GM12878 (cell line): ENCODE results near the gene LPAR5. TPM values are rescaled to one million over a fixed set of nuclear protein-coding genes. Genes with fewer than 3 reads are reported as not detected.
"Not testable (repeated sequence)": the region's sequence is repeated elsewhere in the genome, so short reads cannot be mapped to it uniquely, and the experiment has no call there.

Source experiments
- ATAC-seq: fragments of 200-7000 bp; cut with Tn5 transposase; 3 replicates; pipeline ENCODE4 v1.9.1; 2020; ENCODE audit warnings: mild to moderate bottlenecking, moderate library complexity
- BruUV-seq: library from RNA; stranded (reverse); fragments of 400-500 nt; replicated peaks from 2 replicates; lab custom pipeline; 2021; lab: Mats Ljungman, UMichigan
- CTCF ChIA-PET: fragments of 300-600 bp; sonication (Branson Sonifier 250); formaldehyde crosslinking; extraction: SDS; loops from one replicate; lab custom pipeline; 2021; ENCODE audit warnings: inconsistent platforms; lab: Yijun Ruan, JAX
- POLR2A ChIA-PET: fragments of 350-600 bp; formaldehyde crosslinking; extraction: SDS; loops from one replicate; lab custom pipeline; 2021; ENCODE audit warnings: inconsistent platforms; lab: Charles Lee
- RAD21 ChIA-PET: fragments of 300-600 bp; sonication (Branson Sonifier 250); formaldehyde crosslinking; loops from one replicate; lab custom pipeline; 2023; ENCODE audit warnings: antibody characterized with exemption; ENCODE audit not compliant: unreplicated experiment; lab: Charles Lee
- SMC1A ChIA-PET: fragments of 300-600 bp; sonication (Branson Sonifier 250); formaldehyde crosslinking; loops from one replicate; lab custom pipeline; 2023; ENCODE audit not compliant: unreplicated experiment, uncharacterized antibody; lab: Charles Lee
- DNase-seq: peaks from one replicate; pipeline ENCODE4 v3.0.0-alpha.2; 2011; ENCODE audit warnings: low read depth, low spot score
- FAIRE-seq: peaks from 3 replicates; lab custom pipeline; 2011; peaks lifted over from hg19 to GRCh38; lab: Jason Lieb, UNC
- H2AFZ ChIP-seq: 2 replicates; pipeline ENCODE4 v1.6.0; 2011; ENCODE audit warnings: low read depth, low read length, control low read depth; ENCODE audit not compliant: control insufficient read depth
- H3K27ac ChIP-seq: 2 replicates; pipeline ENCODE4 v1.5.1; 2011; ENCODE audit warnings: control low read depth; ENCODE audit not compliant: control insufficient read depth, insufficient read depth
- H3K27me3 ChIP-seq, 2 experiments: replicated peaks in 1 of 2; 2 replicates each; pipeline versions ENCODE4 v1.6.0 to v1.6.1; 2011; ENCODE audit warnings: low read length in 1 of 2; ENCODE audit not compliant: control insufficient read depth in 2 of 2, insufficient read depth in 2 of 2
- H3K36me3 ChIP-seq, 2 experiments: 2 replicates each; pipeline ENCODE4 v1.5.1; 2011; ENCODE audit warnings: low read length in 1 of 2; ENCODE audit not compliant: control insufficient read depth in 2 of 2, insufficient read depth in 2 of 2
- H3K4me1 ChIP-seq: 2 replicates; pipeline ENCODE4 v1.6.1; 2011; ENCODE audit warnings: mild to moderate bottlenecking, low read length, moderate library complexity, mixed read lengths; ENCODE audit not compliant: control insufficient read depth, insufficient read depth
- H3K4me2 ChIP-seq: 2 replicates; pipeline ENCODE4 v1.6.0; 2011; ENCODE audit warnings: control low read depth; ENCODE audit not compliant: control insufficient read depth, insufficient read depth
- H3K4me3 ChIP-seq: fragments of 200-600 bp; sonication (generic); 2 replicates; pipeline ENCODE4 v1.5.1; 2016
- H3K79me2 ChIP-seq: 2 replicates; pipeline ENCODE4 v1.6.0; 2011; ENCODE audit warnings: low read length; ENCODE audit not compliant: control insufficient read depth, insufficient read depth
- H3K9ac ChIP-seq: 2 replicates; pipeline ENCODE4 v1.8.0; 2011; ENCODE audit warnings: low read length, control low read depth, mixed read lengths; ENCODE audit not compliant: control insufficient read depth, insufficient read depth
- H3K9me3 ChIP-seq: replicated peaks from 3 replicates; pipeline ENCODE4 v1.5.1; 2011; ENCODE audit warnings: mild to moderate bottlenecking, low read length; ENCODE audit not compliant: control insufficient read depth, insufficient read depth
- H4K20me1 ChIP-seq: 2 replicates; pipeline ENCODE4 v1.6.0; 2011; ENCODE audit not compliant: control insufficient read depth, insufficient read depth
- BHLHE40 ChIP-seq, 2 experiments: fragments of 450-650 bp in 1 of 2; IDR thresholded peaks; 2 replicates each; pipeline ENCODE4 v1.6.1; 2011 to 2017; ENCODE audit warnings: low read depth in 2 of 2, borderline replicate concordance in 1 of 2, improper control_type of control experiment in 1 of 2, low read length in 1 of 2, mild to moderate bottlenecking in 1 of 2
- CBX3 ChIP-seq: fragments of 200-600 bp; sonication (generic); IDR thresholded peaks from 2 replicates; pipeline ENCODE4 v1.6.1; 2016; ENCODE audit warnings: low read depth, borderline replicate concordance
- MAX ChIP-seq: IDR thresholded peaks from 2 replicates; pipeline ENCODE4 v1.6.1; 2012; ENCODE audit warnings: low read depth, low read length, improper control_type of control experiment
- PML ChIP-seq: IDR thresholded peaks from 2 replicates; pipeline ENCODE4 v1.6.1; 2012; ENCODE audit warnings: low read length, inconsistent platforms
- POLR2AphosphoS2 ChIP-seq: IDR thresholded peaks from 2 replicates; pipeline ENCODE4 v1.6.1; 2011; ENCODE audit warnings: low read depth, mild to moderate bottlenecking, low read length, improper control_type of control experiment, moderate library complexity
- RAD21 ChIP-seq: IDR thresholded peaks from 2 replicates; pipeline ENCODE4 v1.6.1; 2011; ENCODE audit warnings: mild to moderate bottlenecking, low read depth, low read length, moderate library complexity; ENCODE audit not compliant: insufficient read depth
- RB1 ChIP-seq: fragments of 450-650 bp; formaldehyde crosslinking; IDR thresholded peaks from 2 replicates; pipeline ENCODE4 v1.6.1; 2017; ENCODE audit warnings: mild to moderate bottlenecking, borderline replicate concordance
- RCOR1 ChIP-seq: conservative IDR thresholded peaks from 2 replicates; pipeline ENCODE4 v1.6.1; 2012; ENCODE audit warnings: low read depth, low read length, improper control_type of control experiment
- RFX5 ChIP-seq: IDR thresholded peaks from 2 replicates; pipeline ENCODE4 v1.6.1; 2011; ENCODE audit warnings: low read depth, low read length, improper control_type of control experiment
- SKIL ChIP-seq: fragments of 450-650 bp; IDR thresholded peaks from 2 replicates; pipeline ENCODE4 v1.6.1; 2017; ENCODE audit warnings: mild to moderate bottlenecking, low read depth, inconsistent platforms; ENCODE audit not compliant: poor library complexity, severe bottlenecking
- SMAD1 ChIP-seq: fragments of 450-650 bp; IDR thresholded peaks from 2 replicates; pipeline ENCODE4 v1.6.1; 2018; ENCODE audit warnings: mild to moderate bottlenecking, low read depth; ENCODE audit not compliant: partially characterized antibody
- SUZ12 ChIP-seq: fragments of 200-600 bp; sonication (generic); IDR thresholded peaks from one replicate; pipeline ENCODE4 v1.6.1; 2018; ENCODE audit warnings: antibody characterized with exemption, mild to moderate bottlenecking; ENCODE audit not compliant: unreplicated experiment
- TBL1XR1 ChIP-seq: IDR thresholded peaks from 2 replicates; pipeline ENCODE4 v1.6.1; 2012; ENCODE audit warnings: low read depth, low read length, improper control_type of control experiment
- ZNF274 ChIP-seq: IDR thresholded peaks from one replicate; pipeline ENCODE4 v1.8.0; 2011; ENCODE audit not compliant: insufficient read length, insufficient read depth
- ZNF384 ChIP-seq: IDR thresholded peaks from 2 replicates; pipeline ENCODE4 v1.6.1; 2012; ENCODE audit warnings: low read depth, mild to moderate bottlenecking, low read length, improper control_type of control experiment, borderline replicate concordance
- WGBS: methylation state at CpG from one replicate; pipeline ENCODE4 v1.1.6; 2016; ENCODE audit warnings: low lambda C conversion rate; ENCODE audit not compliant: insufficient replicate concordance, insufficient coverage; ENCODE audit errors: missing lambda C conversion rate; 5-methylcytosine and 5-hydroxymethylcytosine counted together
- in situ Hi-C: fragments of 300-500 bp; cut with MboI; formaldehyde crosslinking; loops from 9 replicates; pipeline ENCODE4 v1.14.3; 2018; ENCODE audit warnings: mixed read lengths
- intact Hi-C: fragments of 100-400 bp; cut with micrococcal nuclease; formaldehyde crosslinking; loops from one replicate; pipeline ENCODE4 v1.14.2; 2022; ENCODE audit not compliant: unreplicated experiment
- polyA plus RNA-seq, 11 experiments: library from polyadenylated mRNA; depleted of rRNA in 4 of 11; unstranded in 6 of 11; stranded (reverse) in 5 of 11; fragments of >200 nt; fragmentation: Nextera tagmentation in 4 of 11; fragmentation: Illumina TruSeq in 1 of 11; extraction: Ambion mirVana in 4 of 11; extraction: Trizol in 1 of 11; gene quantifications; 1 replicate in 1 of 11; 2 replicates in 10 of 11; pipeline versions ENCODE4 v1.2.1 to v1.2.3, GENCODE V29; 2011 to 2016; ENCODE audit warnings: inconsistent platforms in 2 of 11, missing spikeins in 2 of 11, low read depth in 1 of 11
- total RNA-seq, 4 experiments: library from RNA; depleted of rRNA in 3 of 4; stranded (reverse); fragments of >200 nt in 3 of 4; fragmentation: Illumina TruSeq in 1 of 4; extraction: Trizol in 1 of 4; gene quantifications; 2 replicates each; pipeline versions ENCODE4 v1.2.1 to v1.2.3, GENCODE V29; 2013 to 2021

Gene LPAR5
- total and polyA plus RNA-seq, 10 of the 15 experiments (the other 5 are each of a cell fraction or from before 2014, with no cell fraction given), result 1.3 to 7.9 (median 5.3) TPM

GRCh38 chr12:6592087-6592486, 43.7 kb downstream of the LPAR5 start (continued):
- no peak for TF ChIP-seq MAX
- TF ChIP-seq SMAD1, result no peak
- no peak for TF ChIP-seq SUZ12

GRCh38 chr12:6586569-6586968, 49.2 kb downstream of the LPAR5 start:
- H3K9me3 ChIP-seq, H3K4me3 ChIP-seq, H3K4me1 ChIP-seq, DNase-seq, H3K4me2 ChIP-seq, ATAC-seq, H3K9ac ChIP-seq, H3K27ac ChIP-seq, H3K79me2 ChIP-seq, H3K27me3 ChIP-seq, FAIRE-seq, BruUV-seq, intact Hi-C loops, H2AFZ ChIP-seq, RAD21 ChIA-PET, POLR2A ChIA-PET, in situ Hi-C loops, H4K20me1 ChIP-seq: not testable (repeated sequence)
- 92% methylated on average over 7 of the region's 8 CpGs for WGBS
- H3K36me3 ChIP-seq, result peaks cover 28 to 53% of the 10 kb centered on the region in 2 experiments
- ChIA-PET CTCF (interaction anchor here (0.8 to 1.9 kb wide), 3 partner anchors 16 to 238 kb away, joined by 3 to 5 read pairs (median 4); no protein-coding TSS in a partner anchor), SMC1A (interaction anchor here (2.4 kb wide), 1 partner anchor 16 kb away, joined by 6 read pairs; no protein-coding TSS in a partner anchor)

- H3K36me3 ChIP-seq, result peaks cover 34 to 60% of the 10 kb centered on the region in 2 experiments
- ChIA-PET SMC1A (interaction anchor here (1.8 kb wide), 1 partner anchor 20 kb away, joined by 6 read pairs; no protein-coding TSS in a partner anchor), POLR2A (no interaction called here), RAD21 (no interaction called here), CTCF (interaction anchor here (1.3 to 1.5 kb wide), 3 partner anchors 14 to 47 kb away, joined by 3 to 5 read pairs (median 4); no protein-coding TSS in a partner anchor)
- no peak for ATAC-seq
- no peaks in the 10 kb centered on the region for H3K79me2 ChIP-seq
- WGBS, result 85% methylated on average over 10 of the region's 10 CpGs
- no peaks in the 10 kb centered on the region for H3K4me1 ChIP-seq
- intact Hi-C loops (no loop called here), in situ Hi-C loops (no loop called here)
- no TSS peak for BruUV-seq
- H3K9me3 ChIP-seq, result no peaks in the 10 kb centered on the region
- no peak for FAIRE-seq
- H3K27ac ChIP-seq, result no peak overlapping the region
- no peak for DNase-seq
- H4K20me1 ChIP-seq, result no peaks in the 10 kb centered on the region
- no peak overlapping the region for H3K9ac ChIP-seq
- no peak overlapping the region for H3K4me2 ChIP-seq
- no peaks in the 10 kb centered on the region for H3K27me3 ChIP-seq
- H2AFZ ChIP-seq, result no peak overlapping the region
- no peak overlapping the region for H3K4me3 ChIP-seq
- TF ChIP-seq BHLHE40 (IDR thresholded peaks at IDR 0.05; ENCODE audit: borderline replicate concordance in 1 of 2, low read depth in 2 of 2, low read length in 1 of 2) (no peak), ZNF384 (no peak), SKIL (no peak), RFX5 (no peak), PML (no peak), TBL1XR1 (no peak), RB1 (no peak), RCOR1 (no peak), POLR2AphosphoS2 (no peak), CBX3 (no peak), ZNF274 (no peak), RAD21 (no peak)
These were observed 51.5 kb downstream of the LPAR5 start for GRCh38 chr12:6584293-6584692.
